NT2/D1 (cell line): Measurements from ENCODE around the gene TMEM92.

Experiments used
- SUZ12 ChIP-seq: IDR thresholded peaks from 2 replicates; pipeline ENCODE4 v1.6.1; 2011; ENCODE audit not compliant: insufficient read length, insufficient read depth; ENCODE audit errors: extremely low read depth
- YY1 ChIP-seq: IDR thresholded peaks from 2 replicates; pipeline ENCODE4 v1.6.1; 2011; ENCODE audit not compliant: insufficient read length, insufficient read depth

DNA sequence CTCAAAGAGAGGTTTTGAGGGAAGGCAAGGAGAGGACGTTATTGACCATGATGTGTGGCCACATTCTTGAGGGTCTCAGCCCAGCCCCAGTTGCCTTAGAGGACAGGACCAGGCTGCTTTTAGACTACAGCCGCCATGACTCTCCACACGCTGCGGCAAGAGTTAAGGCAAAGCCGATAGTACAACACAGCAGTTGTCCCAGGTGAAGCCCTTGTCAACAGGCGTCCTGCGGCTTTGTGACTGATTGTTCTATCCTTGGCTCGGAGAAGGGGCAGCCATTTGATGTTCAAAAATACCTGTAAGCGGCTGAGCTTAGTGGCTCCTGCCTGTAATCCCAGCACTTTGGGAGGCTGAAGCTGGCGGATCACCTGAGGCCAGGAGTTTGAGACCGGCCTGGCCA is 28.8 kb downstream of the TMEM92 start:
- TF ChIP-seq YY1: no peak
- TF ChIP-seq SUZ12: no peak
